ENCODE measurements around the gene LEMD3. TPM values are rescaled to one million over a fixed set of nuclear protein-coding genes. Genes with fewer than 3 reads are reported as not detected.

LEMD3 gene
- total and polyA plus RNA-seq, 12 donors = 7.1 to 52.1 (median 22.3) TPM

GRCh38 chr12:65208964-65209654 is 39.7 kb downstream of the LEMD3 start:
- Histone ChIP-seq H3K27ac (no peak overlapping the region), H3K4me1 (replicated peaks in 1 of 2) (peaks cover 0 to 10% of the 10 kb centered on the region in 2 donors), H3K27me3 (no peaks in the 10 kb centered on the region), H3K9me3 (replicated peaks in 1 of 3) (no peaks in the 10 kb centered on the region), H3K36me3 (replicated peaks in 1 of 2) (no peaks in the 10 kb centered on the region), H3K4me3 (no peak overlapping the region)
- intact Hi-C loops (cut with DNase I) = no loop called here
- 65 to 69% (median 66%) methylated on average over 3 of the region's 3 CpGs for WGBS, 4 donors
- no peak for TF ChIP-seq POLR2A (IDR thresholded peaks at IDR 0.05)
- no peak for TF ChIP-seq CTCF (IDR thresholded peaks at IDR 0.05)
- DNase-seq = no peak

DNA sequence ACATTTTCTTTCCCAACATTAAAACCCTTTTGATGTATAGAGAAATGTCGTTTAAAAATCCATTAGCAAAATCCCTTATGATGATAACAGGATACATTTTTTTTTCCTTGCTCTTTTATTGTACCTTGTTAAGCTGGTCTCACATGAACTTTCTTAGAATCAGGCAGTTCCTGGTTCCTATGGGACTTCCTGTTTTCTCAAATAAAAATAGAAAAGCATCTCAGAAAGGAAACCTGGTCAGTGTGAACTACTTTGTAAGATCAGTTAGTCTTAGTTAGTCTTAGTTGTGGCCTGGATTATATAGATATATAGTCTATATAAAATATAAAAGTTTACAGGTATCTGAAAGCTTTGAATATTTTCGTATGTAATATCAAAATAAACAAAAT is 40.3 kb downstream of the LEMD3 start:
- no peaks in the 10 kb centered on the region for H3K27me3 ChIP-seq
- 45 to 56% (median 51%) methylated on average over 2 of the region's 2 CpGs for whole genome bisulfite sequencing, 4 donors
- H3K36me3 ChIP-seq (replicated peaks in 1 of 2) = no peaks in the 10 kb centered on the region
- H3K4me1 ChIP-seq (replicated peaks in 1 of 2) = peaks cover 0 to 10% of the 10 kb centered on the region in 2 donors
- intact Hi-C loops (cut with DNase I) = no loop called here
- TF ChIP-seq CTCF (IDR thresholded peaks at IDR 0.05) = no peak
- TF ChIP-seq POLR2A (IDR thresholded peaks at IDR 0.05) = no peak
- H3K4me3 ChIP-seq = no peak overlapping the region
- no peaks in the 10 kb centered on the region for H3K9me3 ChIP-seq (replicated peaks in 1 of 3)
- DNase-seq = no peak
- H3K27ac ChIP-seq = no peak overlapping the region

DNA sequence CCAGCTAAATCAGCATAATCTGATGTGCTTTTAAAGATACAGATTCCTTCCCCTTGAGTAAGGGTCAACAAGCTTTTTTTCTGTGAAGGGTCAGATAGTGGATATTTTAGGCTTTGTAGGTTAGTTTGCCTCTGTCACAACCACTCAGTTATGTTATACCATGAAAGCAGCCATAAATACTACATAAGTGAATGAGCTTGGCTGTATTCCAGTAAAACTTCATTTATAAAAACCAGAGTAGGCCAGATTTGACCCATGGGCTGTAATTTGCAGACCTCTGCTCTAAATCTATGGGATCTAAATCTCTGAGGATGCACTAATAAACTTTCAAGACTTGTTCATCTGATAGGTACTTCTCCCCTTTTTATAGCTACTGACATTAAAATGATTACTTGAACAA is 47.7 kb downstream of the LEMD3 start:
- TF ChIP-seq CTCF (IDR thresholded peaks at IDR 0.05) (no peak), POLR2A (IDR thresholded peaks at IDR 0.05) (no peak)
- peaks cover 0 to 9% of the 10 kb centered on the region in 2 donors for H3K36me3 ChIP-seq (replicated peaks in 1 of 2)
- peaks cover 0 to 11% of the 10 kb centered on the region in 2 donors for H3K4me1 ChIP-seq (replicated peaks in 1 of 2)
- DNase-seq = no peak
- intact Hi-C loops (cut with DNase I) = no loop called here
- H3K9me3 ChIP-seq (replicated peaks in 1 of 3) = peaks cover 0 to 8% (median 5%) of the 10 kb centered on the region in 3 donors
- H3K27me3 ChIP-seq = no peaks in the 10 kb centered on the region
- H3K4me3 ChIP-seq = no peak overlapping the region
- H3K27ac ChIP-seq = no peak overlapping the region

DNA sequence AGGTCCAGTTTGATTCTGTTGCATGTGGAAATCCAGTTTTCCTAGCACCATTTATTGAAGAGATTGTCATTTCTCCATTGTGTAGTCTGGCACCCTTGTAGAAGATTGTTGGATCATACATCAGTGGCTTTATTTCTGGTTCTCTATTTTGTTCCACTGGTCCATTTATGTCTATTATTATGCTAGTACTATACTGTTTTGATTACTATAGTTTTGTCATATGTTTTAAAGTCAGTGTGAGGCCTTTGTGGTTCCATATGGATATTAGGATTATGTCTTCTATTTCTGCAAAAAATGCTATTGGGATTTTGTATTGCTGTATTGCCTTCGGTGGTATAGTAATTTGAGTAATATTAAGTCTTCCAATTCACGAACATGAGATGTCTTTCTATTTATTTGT is 51.4 kb downstream of the LEMD3 start:
- intact Hi-C loops (cut with DNase I) = no loop called here
- H3K36me3 ChIP-seq (replicated peaks in 1 of 2) = peaks cover 0 to 9% of the 10 kb centered on the region in 2 donors

More for the DNA sequence above, 51.4 kb downstream of the LEMD3 start:
- DNase-seq = no peak
- 95 to 100% (median 97%) methylated on average over 2 of the region's 2 CpGs for WGBS, 4 donors
- Histone ChIP-seq H3K4me3 (no peak overlapping the region), H3K27me3 (no peaks in the 10 kb centered on the region), H3K4me1 (replicated peaks in 1 of 2) (peaks cover 0 to 11% of the 10 kb centered on the region in 2 donors), H3K9me3 (replicated peaks in 1 of 3) (peaks cover 0 to 8% (median 5%) of the 10 kb centered on the region in 3 donors), H3K27ac (no peak overlapping the region)
- TF ChIP-seq POLR2A (IDR thresholded peaks at IDR 0.05) = no peak
- no peak for TF ChIP-seq CTCF (IDR thresholded peaks at IDR 0.05)
